ENCODE results near the gene CCDC178.

- TF ChIP-seq CTCF (IDR thresholded peaks at IDR 0.05) = no peak
- no peak for TF ChIP-seq POLR2A (IDR thresholded peaks at IDR 0.05)
These were observed 529.7 kb downstream of the CCDC178 start for GRCh38 chr18:32910694-32911296.
